ENCODE measurements around the gene MTHFR. TPM values are rescaled to one million over a fixed set of nuclear protein-coding genes. Genes with fewer than 3 reads are reported as not detected.

MTHFR gene
- total RNA-seq, 2 donors from 2014 or later, result 26.4 to 30.1 TPM

- no peak for DNase-seq
- intact Hi-C loops (cut with DNase I), result no loop called here
- H3K27me3 ChIP-seq, result no peaks in the 10 kb centered on the region
- no peaks in the 10 kb centered on the region for H3K9me3 ChIP-seq
- no peaks in the 10 kb centered on the region for H3K4me1 ChIP-seq
- H3K27ac ChIP-seq, result no peak overlapping the region
- H3K36me3 ChIP-seq (replicated peaks in 1 of 2; ENCODE audit: insufficient read depth in 1 of 2, low read depth in 2 of 2), result peaks cover 5 to 26% of the 10 kb centered on the region in 2 donors
- no peak overlapping the region for H3K4me3 ChIP-seq
- TF ChIP-seq POLR2A (IDR thresholded peaks at IDR 0.05) (no peak), CTCF (IDR thresholded peaks at IDR 0.05) (no peak)
- no peak for ATAC-seq
- WGBS, 2 donors, result 67 to 81% methylated on average over 17 to 19 of the region's 19 CpGs
Observed at GRCh38 chr1:11842154-11843041, 36.6 kb upstream of the MTHFR start.

DNA sequence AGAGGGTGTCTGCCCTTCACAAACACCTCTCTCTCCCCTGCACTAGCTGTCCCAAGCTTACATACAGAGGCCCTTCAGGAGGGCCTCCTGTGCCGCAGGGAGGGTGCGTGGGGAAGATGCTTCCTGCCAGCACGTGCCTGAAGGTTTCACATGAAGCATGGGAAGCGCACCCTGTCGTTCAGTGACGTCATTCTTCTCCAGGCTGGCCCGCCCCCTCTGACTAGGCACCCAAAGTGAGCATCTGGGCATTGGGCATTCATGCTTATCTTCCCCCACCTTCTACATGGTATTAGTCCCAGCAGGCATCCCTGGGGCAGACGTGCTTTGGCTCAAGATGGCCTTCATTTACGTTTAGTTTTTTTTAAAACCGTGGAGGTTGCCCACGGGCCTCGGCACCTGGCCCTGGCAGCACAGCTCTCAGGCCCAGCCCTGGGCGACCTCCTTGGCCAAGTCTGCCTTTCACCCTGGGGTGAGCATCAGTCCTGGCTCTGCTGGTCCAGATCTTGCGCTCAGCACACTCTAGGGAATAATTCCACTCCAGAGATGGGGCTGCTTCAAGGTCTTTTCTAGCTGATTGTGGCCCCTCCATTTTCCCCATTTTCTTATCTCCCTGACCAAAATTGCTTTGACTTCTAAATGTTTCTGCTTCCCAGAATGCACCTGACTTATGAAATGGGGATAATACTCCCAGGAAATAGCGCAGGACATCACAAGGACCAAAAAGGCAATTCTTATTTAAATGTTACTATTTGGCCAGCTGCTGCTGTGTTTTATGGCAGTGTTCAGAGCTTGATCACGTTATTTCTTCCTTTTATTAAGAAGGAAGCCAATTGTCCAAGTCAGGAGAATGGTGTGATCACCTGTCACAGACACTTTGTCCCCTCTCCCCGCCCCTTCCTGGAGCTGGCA, 35.7 kb upstream of the MTHFR start:
- no peak overlapping the region for H3K4me3 ChIP-seq
- H3K27me3 ChIP-seq, result no peaks in the 10 kb centered on the region
- DNase-seq, result no peak
- peaks cover 5 to 29% of the 10 kb centered on the region in 2 donors for H3K36me3 ChIP-seq (replicated peaks in 1 of 2; ENCODE audit: insufficient read depth in 1 of 2, low read depth in 2 of 2)
- H3K9me3 ChIP-seq, result no peaks in the 10 kb centered on the region
- WGBS, 2 donors, result 74 to 81% methylated on average over 17 of the region's 17 CpGs
- H3K27ac ChIP-seq, result no peak overlapping the region
- intact Hi-C loops (cut with DNase I), result no loop called here
- no peaks in the 10 kb centered on the region for H3K4me1 ChIP-seq
- no peak for TF ChIP-seq CTCF (IDR thresholded peaks at IDR 0.05)
- no peak for TF ChIP-seq POLR2A (IDR thresholded peaks at IDR 0.05)
- ATAC-seq, result no peak

DNA sequence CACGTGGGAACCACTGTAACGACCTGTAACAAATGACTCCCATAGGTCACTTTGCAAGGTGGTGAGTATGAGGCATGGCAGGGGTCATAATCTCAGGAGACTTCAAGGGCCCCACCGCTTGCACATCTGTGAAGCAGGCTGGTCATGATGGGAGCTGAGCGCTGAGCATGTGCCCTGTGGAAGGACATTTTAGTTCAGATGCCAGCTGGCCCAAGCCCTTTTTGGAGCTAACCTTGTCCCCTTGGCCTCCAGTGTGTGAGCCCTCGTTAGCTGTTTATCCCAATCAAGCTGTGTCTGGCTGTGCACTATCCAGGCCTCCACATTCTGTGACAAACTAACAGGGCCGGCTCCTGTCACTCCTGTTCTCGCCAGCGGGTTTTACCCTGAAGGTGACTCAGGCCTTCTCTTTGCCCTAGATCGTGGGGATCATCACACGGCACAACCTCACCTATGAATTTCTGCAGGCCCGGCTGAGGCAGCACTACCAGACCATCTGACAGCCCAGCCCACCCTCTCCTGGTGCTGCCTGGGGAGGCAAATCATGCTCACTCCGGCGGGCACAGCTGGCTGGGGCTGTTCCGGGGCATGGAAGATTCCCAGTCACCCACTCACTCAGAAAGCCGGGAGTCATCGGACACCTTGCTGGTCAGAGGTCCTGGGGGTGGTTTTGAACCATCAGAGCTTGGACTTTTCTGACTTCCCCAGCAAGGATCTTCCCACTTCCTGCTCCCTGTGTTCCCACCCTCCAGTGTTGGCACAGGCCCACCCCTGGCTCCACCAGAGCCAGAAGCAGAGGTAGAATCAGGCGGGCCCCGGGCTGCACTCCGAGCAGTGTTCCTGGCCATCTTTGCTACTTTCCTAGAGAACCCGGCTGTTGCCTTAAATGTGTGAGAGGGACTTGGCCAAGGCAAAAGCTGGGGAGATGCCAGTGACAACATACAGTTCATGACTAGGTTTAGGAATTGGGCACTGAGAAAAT, 34.3 kb upstream of the MTHFR start:
- Histone ChIP-seq H3K27ac (no peak overlapping the region), H3K4me1 (no peaks in the 10 kb centered on the region), H3K27me3 (no peaks in the 10 kb centered on the region), H3K9me3 (no peaks in the 10 kb centered on the region), H3K4me3 (no peak overlapping the region), H3K36me3 (replicated peaks in 1 of 2; ENCODE audit: insufficient read depth in 1 of 2, low read depth in 2 of 2) (peaks cover 5 to 34% of the 10 kb centered on the region in 2 donors)
- TF ChIP-seq POLR2A (IDR thresholded peaks at IDR 0.05) (no peak), CTCF (IDR thresholded peaks at IDR 0.05) (no peak)
- DNase-seq (no peak), ATAC-seq (no peak)
- 90 to 93% methylated on average over 8 to 20 of the region's 20 CpGs for WGBS, 2 donors
- intact Hi-C loops (cut with DNase I), result loop anchor here (5.0 to 10.0 kb wide), 2 partner anchors 52 to 125 kb away; no protein-coding TSS in a partner anchor
